NCI-H774 (cell line): ENCODE results near the gene RAD9B.
"Not testable (repeated sequence)": the region's sequence is repeated elsewhere in the genome, so short reads cannot be mapped to it uniquely, and the experiment has no call there.

Source experiments
- DNase-seq: peaks from one replicate; lab custom pipeline; 2025; lab: John Stamatoyannopoulos, UW

The RAD9B gene

GRCh38 chr12:110501752-110502738, at the start of gene RAD9B, which contains the start of gene VPS29:
TSS of gene RAD9B (plus strand) at chr12:110502331. CDS start at chr12:110502338, 7 bp downstream.
TSS of gene VPS29 (minus strand) at chr12:110502111. CDS start at chr12:110502051, 60 bp downstream.
- DNase-seq = peak; percentile 99

- no peak for DNase-seq
Measured at GRCh38 chr12:110453569-110454296, 48.4 kb upstream of the RAD9B start.

GRCh38 chr12:110458756-110459155, 43.4 kb upstream of the RAD9B start:
- no peak for DNase-seq

- not testable (repeated sequence) for DNase-seq
Measured at GRCh38 chr12:110461189-110461588, 40.9 kb upstream of the RAD9B start.

- no peak for DNase-seq
Measured at GRCh38 chr12:110465024-110465423, 37.1 kb upstream of the RAD9B start.

- DNase-seq = not testable (repeated sequence)
Measured at GRCh38 chr12:110465765-110466164, 36.4 kb upstream of the RAD9B start.

GRCh38 chr12:110466791-110467190, 35.3 kb upstream of the RAD9B start:
- DNase-seq = no peak

GRCh38 chr12:110467847-110468213, 34.3 kb upstream of the RAD9B start:
- no peak for DNase-seq

GRCh38 chr12:110468214-110469048, 33.7 kb upstream of the RAD9B start, which contains the start of the genes FAM216A and GPN3:
TSS of gene FAM216A (plus strand) at chr12:110468845. CDS start at chr12:110468876, 31 bp downstream.
TSS of gene GPN3 (minus strand) at chr12:110468257. CDS start at chr12:110468203, 54 bp downstream.
- DNase-seq = peak; percentile 99

- no peak for DNase-seq
Measured at GRCh38 chr12:110475426-110475825, 26.7 kb upstream of the RAD9B start.

GRCh38 chr12:110498984-110499706, 3.0 kb upstream of the RAD9B start:
- DNase-seq = no peak

GRCh38 chr12:110501399-110501751, 756 bp upstream of the RAD9B start:
- peak; percentile 40 for DNase-seq

- no peak for DNase-seq
Measured at GRCh38 chr12:110503432-110503831, 1.3 kb downstream of the RAD9B start.

- DNase-seq = no peak
Measured at GRCh38 chr12:110505332-110505731, 3.2 kb downstream of the RAD9B start.

- DNase-seq = no peak
Measured at GRCh38 chr12:110508071-110508586, 6.0 kb downstream of the RAD9B start.

GRCh38 chr12:110513842-110514241, 11.7 kb downstream of the RAD9B start:
- no peak for DNase-seq

- no peak for DNase-seq
Measured at GRCh38 chr12:110514363-110514762, 12.2 kb downstream of the RAD9B start.

GRCh38 chr12:110516995-110517394, 14.9 kb downstream of the RAD9B start:
- no peak for DNase-seq

- not testable (repeated sequence) for DNase-seq
Measured at GRCh38 chr12:110518014-110518413, 15.9 kb downstream of the RAD9B start.

- not testable (repeated sequence) for DNase-seq
Measured at GRCh38 chr12:110520876-110521712, 19.0 kb downstream of the RAD9B start.
